OCI-M2 (cell line): ENCODE data around the gene SLC6A20.

ENCODE experiments used
- DNase-seq: peaks from one replicate; lab custom pipeline; 2025; ENCODE audit not compliant: unreplicated experiment; lab: John Stamatoyannopoulos, UW

The SLC6A20 gene

DNA sequence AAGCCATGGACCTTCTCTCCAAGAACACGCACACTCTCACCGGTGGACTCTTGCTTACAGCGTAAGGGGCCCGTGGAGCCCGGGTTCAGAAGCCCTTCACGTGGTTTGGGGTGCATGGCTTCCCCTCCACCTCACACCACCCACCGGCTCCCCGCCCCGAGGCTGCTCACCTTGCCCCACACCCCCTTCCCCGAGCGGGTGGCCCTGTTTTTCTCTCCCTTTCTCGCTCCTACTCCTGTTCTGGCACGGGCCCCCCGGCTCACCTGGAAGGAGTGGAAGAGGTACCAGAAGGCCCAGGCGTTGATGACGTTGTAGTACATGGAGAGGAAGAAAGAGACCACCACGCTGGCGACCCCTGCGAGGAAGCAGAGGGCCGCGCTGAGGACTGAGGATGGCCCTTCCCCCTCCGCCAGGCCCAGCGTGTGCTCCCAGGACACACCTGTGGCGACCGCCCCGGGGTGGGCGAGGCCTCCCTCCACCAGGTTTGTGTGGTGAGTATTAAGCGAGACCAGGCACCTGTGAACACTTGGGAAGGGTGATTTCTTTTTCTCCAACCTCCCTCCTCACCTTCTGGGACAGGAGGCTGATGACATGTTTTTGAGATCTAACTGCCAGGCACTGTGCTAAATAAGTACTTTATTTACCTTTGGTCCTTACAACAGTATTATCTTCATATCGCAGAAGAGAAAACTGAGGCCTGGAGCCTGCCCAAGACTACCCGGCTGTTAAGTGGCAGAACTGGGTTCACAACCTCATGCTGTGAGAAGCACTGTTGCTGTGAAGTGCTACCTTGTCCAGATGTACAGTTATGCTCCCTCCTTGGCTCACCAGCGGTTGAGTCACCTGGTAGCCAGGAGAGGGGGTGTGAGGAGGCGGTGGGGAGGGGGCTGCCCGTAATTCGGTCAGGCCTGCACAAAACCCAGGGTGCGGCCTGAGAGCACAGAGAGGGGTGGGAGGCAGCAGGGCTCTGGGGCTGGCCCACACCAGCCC is 16.3 kb downstream of the SLC6A20 start:
- DNase-seq, result no peak

DNA sequence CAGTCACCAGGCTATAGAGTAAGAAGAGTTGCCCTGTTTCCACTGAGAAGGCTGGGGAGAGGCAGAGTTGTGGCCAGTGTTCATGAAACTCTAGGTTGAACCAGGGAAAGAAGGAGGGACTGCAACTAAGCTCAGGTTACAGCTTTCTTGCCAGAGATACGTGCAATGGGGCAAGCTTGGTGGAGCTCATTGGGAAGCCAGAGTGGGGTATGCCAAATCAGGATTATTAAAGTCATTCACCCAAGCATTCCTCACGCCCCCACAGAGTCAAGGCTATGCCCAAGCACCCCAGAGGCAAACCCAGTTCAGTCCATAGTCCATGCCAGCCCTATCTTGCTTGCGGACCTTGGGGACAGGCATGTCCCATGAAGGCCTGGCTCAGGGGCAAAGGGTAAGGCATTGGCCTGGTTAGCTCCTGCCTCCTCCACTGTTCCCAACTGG is 17.6 kb downstream of the SLC6A20 start:
- no peak for DNase-seq

DNA sequence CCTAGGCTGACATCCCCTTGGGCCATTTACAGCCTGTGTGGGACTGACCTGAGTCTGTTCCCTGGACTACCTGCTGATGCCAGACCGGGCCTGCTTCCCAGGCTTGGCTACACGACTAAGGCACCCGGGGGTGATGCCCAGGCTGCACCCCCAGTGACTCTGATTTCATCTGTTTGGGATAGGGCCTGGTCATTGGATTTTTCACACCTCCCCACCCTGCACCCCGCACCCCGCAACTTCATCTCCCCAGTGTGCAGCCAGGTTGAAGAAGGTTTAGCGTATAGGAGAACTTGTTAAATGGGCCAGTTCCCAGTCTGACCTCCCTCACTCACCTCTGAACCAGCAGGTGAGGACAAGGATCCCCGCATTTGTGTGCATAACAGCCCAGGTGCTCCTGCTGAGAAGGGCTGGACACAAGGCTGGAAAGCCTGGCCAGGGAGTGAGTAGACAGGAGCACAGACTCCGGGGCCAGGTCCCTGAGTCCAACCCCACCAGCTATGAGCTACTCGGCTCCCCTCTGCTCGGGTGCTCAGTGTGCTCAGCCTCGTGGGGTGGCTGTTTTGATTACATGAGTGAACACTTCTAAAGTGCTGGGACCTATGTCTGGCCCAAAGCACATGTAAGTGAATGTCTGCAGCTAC is 18.5 kb downstream of the SLC6A20 start:
- DNase-seq, result no peak

DNA sequence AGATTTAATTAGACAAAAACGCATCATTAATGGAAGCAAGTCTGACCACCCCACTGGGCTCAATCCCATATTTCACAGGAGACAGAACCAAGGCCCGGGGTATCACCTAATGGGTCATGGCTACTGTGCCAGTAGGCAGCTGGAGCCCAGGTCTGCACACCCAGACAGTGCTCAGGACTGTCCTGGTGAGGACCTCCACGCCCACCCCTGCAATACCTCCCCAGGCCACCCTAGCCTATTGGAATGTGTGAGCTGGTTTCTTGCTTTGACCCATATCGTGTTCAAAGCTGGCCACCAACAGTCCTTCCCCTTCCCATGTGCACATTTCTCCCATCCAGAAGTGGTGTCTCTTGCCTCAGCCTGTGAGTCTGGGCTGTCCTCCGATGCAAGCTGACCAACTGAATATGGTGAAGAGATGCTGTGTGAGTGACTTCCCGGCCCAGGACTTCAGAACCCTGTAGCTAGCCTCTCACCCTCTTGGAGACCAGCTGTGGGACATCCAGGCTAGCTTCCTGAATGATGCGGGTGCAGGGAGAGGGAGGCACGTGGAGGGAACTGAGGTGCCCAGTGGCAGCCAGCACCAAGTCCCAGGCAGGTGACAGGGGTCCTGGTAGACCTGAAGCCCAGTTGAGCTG is 19.1 kb downstream of the SLC6A20 start:
- DNase-seq, result no peak

DNA sequence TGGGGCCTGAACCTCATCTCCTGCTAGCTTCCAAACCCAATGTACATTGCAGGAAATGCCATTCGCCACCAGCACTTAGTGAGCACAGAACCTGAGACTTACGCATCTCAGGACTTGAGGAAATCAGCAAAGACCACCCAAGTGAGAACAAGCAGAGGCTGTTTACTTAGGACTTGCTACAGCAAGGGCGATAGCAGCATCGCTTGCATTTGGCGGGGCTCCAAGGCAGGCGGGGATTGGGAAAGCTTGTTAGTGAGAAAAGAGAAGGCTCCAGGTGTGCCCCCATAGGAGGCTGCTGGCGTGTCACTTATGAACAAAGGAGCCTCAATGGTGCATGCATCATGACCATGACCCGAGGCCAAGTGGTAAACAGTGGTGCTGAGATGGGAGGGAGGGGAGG is 19.7 kb downstream of the SLC6A20 start:
- DNase-seq, result no peak

DNA sequence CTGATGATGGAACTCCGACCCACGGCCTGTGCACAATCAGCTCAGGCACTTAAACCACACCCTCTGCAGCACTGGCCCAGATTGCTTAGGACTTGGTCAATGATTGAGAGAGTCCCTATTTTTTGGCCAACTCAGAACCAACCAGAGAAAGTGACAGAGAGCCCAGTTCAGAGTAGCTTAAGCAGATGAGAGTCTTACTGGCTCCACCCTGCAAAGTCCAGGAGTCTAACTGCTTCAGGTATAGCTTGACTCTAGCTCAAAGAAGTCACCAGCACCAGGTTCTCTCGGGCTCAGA is 20.1 kb downstream of the SLC6A20 start:
- no peak for DNase-seq

DNA sequence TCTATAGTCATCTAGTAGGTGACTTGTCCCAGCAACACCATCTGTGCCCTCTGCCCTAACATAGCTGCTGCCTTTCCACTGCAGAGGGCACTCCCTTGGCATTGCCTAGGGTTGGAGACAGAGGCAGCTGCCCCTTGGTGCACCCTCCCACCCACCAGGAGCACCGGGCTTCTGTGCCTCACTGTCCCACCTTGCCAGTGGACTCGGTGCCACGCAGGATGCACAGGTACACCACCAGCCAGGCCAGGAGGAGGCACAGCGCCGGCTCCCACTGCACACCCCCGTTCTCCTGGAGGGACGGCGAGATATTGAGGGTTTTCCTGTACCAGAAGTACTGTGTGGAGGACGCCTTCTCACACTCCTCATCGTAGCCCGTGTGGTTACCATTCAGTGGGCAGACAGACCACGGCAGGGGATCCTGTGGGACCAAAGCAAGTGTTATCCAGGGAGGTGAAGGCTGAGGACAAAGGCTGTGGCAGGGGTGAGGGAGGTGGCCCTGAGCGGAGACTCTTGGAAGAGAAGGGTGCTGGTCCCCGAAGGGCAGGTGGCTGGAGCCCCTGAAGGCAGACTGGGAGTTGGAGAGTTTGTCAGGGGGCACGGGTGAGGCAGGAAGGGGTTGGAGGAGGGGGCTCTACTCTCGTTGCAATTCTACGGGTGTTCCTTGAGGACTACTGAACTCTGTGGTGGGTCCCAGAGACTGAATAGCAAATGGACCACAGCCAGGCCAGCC is 20.6 kb downstream of the SLC6A20 start:
- no peak for DNase-seq

DNA sequence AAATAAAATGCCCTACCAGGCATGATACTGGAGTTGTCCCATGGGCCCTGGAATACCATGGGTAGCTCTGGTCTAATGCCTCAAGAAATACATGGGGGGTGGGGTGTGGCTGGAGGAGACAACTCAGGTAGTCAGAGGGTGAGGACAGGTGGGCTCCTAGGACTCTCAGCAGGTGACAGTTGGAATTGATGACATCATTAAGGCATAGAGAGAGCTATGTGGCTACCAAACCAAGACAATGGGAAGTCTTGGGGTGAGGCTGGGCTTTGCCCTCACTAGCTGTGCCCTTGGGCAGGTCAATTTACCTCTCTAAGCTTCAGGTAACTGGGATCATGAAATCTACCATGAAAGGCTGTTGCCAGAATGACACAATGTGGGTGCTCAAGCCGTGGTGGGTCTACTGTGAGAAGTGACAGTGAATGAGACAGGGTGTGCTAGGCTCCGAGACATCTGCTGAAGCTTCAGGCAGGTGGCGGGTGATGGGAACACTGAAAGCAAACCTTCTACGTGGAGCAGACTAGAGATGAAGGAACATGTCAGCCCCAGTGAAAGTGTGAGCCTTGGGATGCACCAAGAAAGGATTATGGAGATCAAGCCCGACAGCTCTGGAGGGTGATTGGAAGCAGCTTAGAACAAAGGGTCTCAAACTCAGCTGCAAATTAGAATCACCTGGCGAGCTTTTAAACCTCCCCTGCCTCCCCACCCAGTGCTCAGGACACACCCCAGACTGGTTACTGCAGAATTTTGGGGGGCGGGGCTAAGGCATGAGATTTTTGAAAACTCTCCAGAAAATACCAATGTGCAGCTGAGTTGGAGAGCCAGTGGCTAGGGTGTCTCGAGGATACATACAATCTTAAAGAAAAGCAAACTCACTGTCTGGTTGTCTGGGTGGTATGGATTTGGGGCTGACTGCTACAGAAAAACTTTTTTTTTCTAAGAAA is 21.5 kb downstream of the SLC6A20 start:
- DNase-seq, result no peak

DNA sequence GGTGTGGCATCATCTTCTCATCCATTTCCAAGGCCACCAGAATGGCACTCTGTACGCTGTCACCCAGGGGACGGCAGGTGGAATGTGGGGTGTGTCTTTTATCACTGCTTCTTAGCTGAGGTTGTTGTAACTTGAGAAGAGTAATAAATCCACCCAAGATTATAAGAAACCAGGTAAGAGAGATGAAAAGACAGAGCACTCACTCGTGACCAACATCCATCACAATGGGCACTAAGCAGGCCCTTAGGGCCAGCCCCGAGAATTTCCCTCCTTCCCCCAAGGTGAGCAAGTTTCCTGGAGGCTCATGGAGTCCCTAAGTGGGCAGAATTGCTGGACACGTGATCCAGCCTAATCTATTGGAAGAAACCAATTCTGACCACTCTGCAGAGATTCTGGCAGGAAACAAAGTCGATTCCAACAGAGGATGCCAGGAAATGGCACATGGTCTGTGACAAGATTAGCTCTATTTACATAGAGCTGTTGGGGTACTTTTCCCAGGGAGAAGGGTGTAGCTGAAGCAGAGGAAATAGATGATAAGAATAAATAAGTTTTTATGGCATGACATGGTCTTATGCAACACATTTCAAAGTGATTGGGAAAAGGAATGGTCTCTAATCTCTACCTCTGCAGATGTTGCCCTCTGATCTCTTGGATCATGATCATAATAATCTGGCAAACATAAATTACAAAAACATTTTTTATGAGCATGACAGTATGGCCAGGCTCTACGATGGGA is 22.5 kb downstream of the SLC6A20 start:
- DNase-seq, result no peak

DNA sequence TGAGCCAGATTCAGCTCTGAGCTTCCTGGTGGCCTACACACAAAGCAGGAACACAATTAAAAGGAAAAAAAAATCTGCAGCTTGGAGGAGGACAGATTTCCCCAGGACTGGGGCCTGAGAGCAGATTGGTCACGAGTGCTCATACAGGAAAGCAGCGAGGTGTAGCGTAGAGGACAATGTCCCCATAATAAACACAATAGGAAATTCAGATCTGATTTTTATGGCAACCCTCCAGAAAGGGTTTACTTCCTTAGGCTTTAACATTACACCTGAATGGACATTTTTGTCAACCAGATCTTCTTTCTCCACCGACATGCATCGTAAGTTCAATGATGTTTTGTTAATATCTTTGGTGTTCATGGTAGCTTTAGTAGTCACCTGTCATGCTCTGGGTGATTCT is 23.3 kb downstream of the SLC6A20 start:
- DNase-seq, result no peak

DNA sequence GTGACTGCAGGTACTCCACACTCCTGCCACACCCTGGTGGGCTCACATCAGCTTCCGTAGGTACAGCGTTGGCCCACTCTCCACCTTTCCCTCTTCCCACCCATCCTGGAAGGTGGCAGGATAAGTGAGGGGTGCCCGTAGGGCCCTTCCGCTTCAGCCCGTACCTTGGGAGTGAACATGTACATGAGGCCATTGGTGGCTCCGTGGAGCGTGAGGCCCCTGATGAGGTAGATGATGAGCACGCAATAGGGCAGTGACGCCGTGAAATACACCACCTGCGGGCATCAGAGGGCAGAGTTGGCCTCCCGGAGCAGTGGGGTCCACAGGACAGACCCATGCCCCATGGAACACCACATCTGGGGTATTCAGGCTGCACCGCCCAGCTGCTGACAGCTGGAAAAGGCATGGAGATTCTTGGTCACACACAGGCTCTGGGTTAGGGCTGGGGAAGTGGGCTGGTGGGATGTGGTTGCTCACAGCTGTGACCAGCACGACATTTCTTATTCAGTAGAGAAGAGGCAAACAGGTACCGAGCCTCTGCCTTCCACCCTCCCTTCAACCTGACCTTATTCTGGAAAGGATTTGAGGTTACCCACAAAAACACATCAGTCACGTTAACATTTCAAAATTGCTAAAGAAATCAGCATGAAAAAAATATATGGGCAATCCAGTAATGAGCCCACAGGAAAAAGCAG is 23.8 kb downstream of the SLC6A20 start:
- no peak for DNase-seq

DNA sequence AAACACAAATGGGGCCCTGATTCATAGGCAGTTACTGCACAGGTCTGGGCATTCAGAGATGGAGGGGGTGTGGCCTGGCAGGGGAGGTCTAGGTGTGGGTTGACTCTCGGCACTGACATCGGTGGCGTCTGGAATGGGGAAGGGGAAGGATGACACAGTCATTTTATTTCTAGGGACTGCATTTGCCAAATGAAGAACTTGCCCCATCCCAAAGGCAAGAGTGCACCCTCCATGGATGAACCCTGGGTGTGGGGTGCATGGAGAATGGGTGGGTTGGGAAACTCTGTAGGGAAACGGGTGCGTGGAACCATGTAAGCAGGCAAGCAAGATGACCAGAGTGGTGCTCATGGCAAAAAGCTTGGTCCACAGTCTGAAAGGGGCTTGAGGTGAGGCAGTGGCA is 24.5 kb downstream of the SLC6A20 start:
- no peak for DNase-seq

DNA sequence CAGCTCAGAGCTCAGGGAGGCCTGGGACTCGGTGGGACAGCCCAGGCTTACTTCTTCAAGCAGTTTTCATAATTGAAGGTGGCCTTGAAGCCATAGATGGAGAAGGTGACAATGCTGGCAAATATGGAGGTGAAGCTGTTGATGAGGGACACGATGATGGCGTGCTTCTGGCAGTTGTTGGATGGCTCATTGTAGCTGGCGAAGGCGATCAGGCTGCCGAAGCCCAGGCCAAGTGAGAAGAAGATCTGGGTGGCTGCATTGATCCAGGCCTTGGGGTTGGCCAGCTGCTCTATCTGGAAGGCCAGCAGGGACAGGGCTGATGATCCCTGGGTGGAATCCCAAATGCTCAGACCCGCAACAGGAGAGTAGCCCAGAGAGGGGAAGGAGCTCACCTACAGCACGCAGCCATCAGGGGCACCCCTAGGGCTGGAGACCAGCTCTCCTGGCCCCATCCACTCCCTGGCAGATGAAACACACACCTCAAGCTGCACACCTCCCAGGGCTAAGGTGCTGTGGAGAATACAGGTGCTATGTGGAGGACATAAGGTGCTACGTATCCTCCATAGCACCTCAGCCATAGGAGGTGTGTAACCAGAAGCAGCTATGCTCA is 25.1 kb downstream of the SLC6A20 start:
- no peak for DNase-seq

DNA sequence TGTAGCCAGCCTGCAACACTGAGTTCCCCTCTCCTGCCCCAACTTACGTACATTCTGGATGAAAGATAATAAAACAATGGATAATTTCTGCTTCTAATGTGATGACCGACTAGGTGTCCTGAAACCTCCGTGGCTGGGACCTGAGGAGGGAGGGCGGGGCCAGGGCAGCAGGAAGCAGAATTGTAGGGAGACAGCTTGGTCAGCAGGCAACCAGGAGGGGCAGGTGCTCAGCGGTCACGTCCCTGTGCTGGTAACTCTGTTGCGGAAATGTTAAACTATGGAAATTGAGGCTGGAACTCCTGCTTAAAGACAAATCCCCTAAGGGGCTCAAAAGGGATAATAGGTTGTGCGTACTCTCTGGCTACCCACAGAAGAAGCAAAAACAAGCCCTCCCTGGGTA is 30.4 kb downstream of the SLC6A20 start:
- DNase-seq, result no peak

DNA sequence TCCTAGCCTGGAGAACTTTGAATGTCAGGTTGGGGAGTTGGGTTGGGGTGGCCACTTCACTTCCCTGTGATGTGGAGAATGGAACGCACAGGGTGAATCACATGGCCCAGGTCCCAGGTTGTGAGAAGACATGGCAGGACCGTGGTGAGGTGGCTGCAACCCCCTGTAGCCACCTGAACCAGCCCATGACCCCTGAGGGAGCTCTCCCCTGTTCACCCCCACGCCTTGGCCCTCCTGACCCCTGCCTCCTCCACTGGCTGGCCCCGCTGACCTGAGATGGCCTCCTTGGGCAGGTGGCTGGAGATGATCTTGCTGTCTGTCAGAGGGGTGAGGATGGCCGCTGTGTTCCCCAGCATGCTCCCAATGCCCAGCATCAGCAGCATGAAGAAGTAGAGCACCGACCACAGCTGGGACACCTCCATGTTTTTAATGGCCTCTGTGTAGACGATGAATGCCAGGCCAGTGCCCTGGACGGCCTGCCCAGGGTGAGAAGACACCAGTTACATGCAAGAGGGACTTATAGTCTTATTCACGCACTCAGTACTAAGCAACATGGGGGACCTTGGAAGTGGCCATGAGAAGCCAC is 31.0 kb downstream of the SLC6A20 start:
- no peak for DNase-seq

DNA sequence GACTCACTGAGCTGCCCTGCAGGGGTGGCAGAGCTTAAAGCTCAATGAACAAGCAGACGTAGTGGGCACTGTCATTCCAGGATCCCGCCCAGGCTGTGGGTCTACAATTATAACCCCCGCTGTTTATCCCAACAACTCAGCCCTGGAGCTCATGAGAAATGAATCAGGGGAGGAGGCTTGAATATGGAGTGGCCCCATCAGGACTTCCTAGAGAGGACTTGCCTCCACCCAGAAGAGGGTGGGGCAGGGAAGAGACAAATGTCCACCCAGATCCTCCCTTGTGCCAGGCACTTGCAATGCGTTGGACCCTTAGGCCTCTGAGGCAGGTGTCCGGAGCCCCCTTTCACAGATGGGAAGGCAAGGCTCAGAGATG is 33.0 kb downstream of the SLC6A20 start:
- DNase-seq, result no peak

DNA sequence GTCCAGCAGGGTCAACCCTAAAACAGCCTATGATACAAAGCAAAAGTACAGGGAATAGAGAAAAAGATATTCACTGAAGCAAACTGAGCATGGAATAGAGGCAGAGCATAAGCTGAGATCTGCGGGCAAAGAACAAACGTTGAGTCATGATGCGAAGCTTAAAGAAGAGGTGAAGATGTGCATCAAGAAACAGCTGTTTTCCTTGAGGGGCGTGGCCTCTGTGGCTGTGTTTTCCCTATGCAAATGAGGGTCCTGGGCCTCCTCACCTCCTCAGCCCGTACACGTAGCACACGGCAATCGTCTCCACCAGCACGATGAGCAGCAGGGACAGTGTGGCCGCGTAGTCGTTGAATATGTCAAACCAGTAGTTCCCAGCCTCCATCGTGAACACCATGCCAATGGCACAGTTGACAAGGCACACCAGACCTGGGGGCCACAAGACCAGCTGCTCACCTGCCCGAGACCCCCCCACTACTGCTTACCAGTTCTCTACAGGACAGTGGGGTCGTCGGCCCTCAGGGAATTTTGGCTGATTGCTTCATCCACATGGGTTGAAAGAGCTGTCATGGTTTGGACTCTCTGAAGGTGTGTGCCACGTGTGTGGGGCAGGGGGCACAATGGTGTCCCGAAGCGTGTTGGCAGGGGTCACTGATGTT is 33.6 kb downstream of the SLC6A20 start:
- DNase-seq, result no peak

DNA sequence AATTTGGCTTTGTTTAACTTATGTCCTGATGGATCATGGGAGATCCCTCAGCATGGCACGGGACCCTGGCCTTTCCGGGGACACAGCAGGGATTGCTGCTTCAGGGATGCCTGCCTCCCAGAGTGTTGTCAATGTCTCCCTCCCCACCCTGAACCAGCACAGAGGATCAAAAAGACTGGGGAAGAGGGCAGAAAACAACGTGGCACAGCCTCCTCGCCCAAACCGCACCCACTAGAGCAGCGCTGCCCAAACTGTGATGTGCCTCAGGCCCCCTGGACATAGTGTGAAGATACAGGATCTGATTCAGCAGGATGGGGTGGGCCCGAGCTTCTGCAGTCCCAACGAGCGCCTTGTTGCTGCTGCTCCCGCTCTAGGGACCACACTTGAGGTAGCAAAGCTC is 34.5 kb downstream of the SLC6A20 start:
- DNase-seq, result no peak
